Measurements from ENCODE around the gene COG2.
A peak's percentile ranks its signal among the peaks of the same experiment; 100 is the strongest.

Gene COG2

GRCh38 chr1:230641346-230641745, 935 bp upstream of the COG2 start:
- Histone ChIP-seq H3K4ac (ENCODE audit: low read length) (no peak overlapping the region), H2AK5ac (ENCODE audit: low read depth, low read length) (no peak overlapping the region), H2BK5ac (ENCODE audit: low read length) (no peak overlapping the region), H3K18ac (ENCODE audit: low read length) (no peak overlapping the region), H3K4me1 (ENCODE audit: control insufficient read depth in 2 of 2, insufficient read depth in 1 of 2, low read depth in 1 of 2, low read length in 2 of 2) (peaks cover 6 to 10% of the 10 kb centered on the region in 2 donors), H3K4me3 (ENCODE audit: low read length in 2 of 2) (no peak overlapping the region), H3K27me3 (ENCODE audit: control insufficient read depth in 3 of 3, insufficient read depth in 3 of 3, low read depth in 1 of 3, low read length in 3 of 3) (peaks cover 0 to 26% (median 0%) of the 10 kb centered on the region in 3 experiments), H2BK15ac (ENCODE audit: low read length) (peak overlapping the region; percentile 31), H3K23ac (ENCODE audit: low read depth, low read length, poor library complexity) (no peak overlapping the region), H3K79me1 (ENCODE audit: low read depth, low read length) (peaks cover 9% of the 10 kb centered on the region), H3K9me3 (replicated peaks in 1 of 2; ENCODE audit: control insufficient read depth in 2 of 2, insufficient read depth in 1 of 2, low read depth in 1 of 2, low read length in 2 of 2) (no peaks in the 10 kb centered on the region), H3K9ac (ENCODE audit: low read depth, low read length, poor library complexity) (no peak overlapping the region), H3K14ac (ENCODE audit: low read length) (no peak overlapping the region), H2BK12ac (ENCODE audit: low read length) (no peak overlapping the region), H3K4me2 (ENCODE audit: insufficient read depth, low read length, poor library complexity, severe bottlenecking) (peak overlapping the region; percentile 72), H4K8ac (ENCODE audit: low read depth, low read length) (no peak overlapping the region), H3K27ac (replicated peaks; ENCODE audit: low read length) (no peak overlapping the region), H2BK120ac (ENCODE audit: low read depth, low read length) (no peak overlapping the region), H4K91ac (ENCODE audit: low read depth, low read length, poor library complexity) (no peak overlapping the region), H3K36me3 (replicated peaks in 1 of 2; ENCODE audit: control insufficient read depth in 2 of 2, insufficient read depth in 2 of 2, low read length in 2 of 2) (peaks cover 1 to 4% of the 10 kb centered on the region in 2 donors), H2AFZ (ENCODE audit: low read length) (peak overlapping the region; percentile 84)
- DNase-seq (ENCODE audit: low spot score) = no peak
- no CpG with 5 or more reads among the region's 6 CpGs for WGBS, 2 donors (ENCODE audit: extremely low coverage in 2 of 2, insufficient read length in 2 of 2, insufficient replicate concordance in 1 of 2)

DNA sequence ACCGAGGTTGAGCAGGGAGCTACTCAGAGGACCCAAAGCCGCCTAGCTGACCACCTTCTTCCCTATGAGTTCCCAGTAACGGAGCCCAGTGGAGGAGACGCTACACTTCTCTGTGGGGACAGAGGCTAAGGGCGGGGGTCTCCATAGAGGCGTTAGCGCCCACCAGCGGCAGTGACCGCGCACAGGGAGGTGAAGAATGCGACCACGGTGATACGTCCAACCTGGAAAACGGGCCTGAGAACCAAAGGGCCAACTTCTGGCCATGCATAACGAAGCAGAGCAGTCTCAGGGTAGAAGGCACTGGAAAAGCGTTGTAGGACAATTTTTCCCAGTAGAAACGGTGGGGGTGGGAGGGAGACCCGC, 400 bp upstream of the COG2 start:
- no peak for DNase-seq (ENCODE audit: low spot score)

DNA sequence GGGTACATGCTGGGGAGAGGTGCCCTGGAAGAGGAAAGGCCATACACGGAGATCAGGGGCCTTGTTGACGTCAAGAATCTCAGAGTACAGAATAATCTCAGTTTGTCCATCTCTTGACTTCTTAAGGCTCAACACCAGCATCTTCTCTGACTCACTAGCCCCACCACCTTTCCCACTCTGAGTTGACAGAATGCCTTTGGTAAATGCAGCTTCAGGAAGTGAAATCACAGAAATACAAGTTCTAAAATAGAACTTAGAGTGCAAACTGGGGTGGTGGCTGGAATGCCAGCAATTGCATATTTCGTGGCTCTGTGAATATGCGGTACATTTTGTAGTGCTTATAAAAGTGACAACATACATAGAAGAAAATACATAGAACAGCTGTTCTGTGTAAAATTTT, 1.6 kb downstream of the COG2 start:
- Histone ChIP-seq H2BK120ac (ENCODE audit: low read depth, low read length) (no peak overlapping the region), H3K36me3 (replicated peaks in 1 of 2; ENCODE audit: control insufficient read depth in 2 of 2, insufficient read depth in 2 of 2, low read length in 2 of 2) (peaks cover 2 to 10% of the 10 kb centered on the region in 2 donors), H3K14ac (ENCODE audit: low read length) (no peak overlapping the region), H3K9ac (ENCODE audit: low read depth, low read length, poor library complexity) (no peak overlapping the region), H3K23ac (ENCODE audit: low read depth, low read length, poor library complexity) (no peak overlapping the region), H3K9me3 (replicated peaks in 1 of 2; ENCODE audit: control insufficient read depth in 2 of 2, insufficient read depth in 1 of 2, low read depth in 1 of 2, low read length in 2 of 2) (no peaks in the 10 kb centered on the region), H3K27ac (replicated peaks; ENCODE audit: low read length) (no peak overlapping the region), H3K18ac (ENCODE audit: low read length) (no peak overlapping the region), H3K4me3 (ENCODE audit: low read length in 2 of 2) (peak overlapping the region in 1 of 2 donors; percentile 60), H2BK5ac (ENCODE audit: low read length) (no peak overlapping the region), H3K27me3 (ENCODE audit: control insufficient read depth in 3 of 3, insufficient read depth in 3 of 3, low read depth in 1 of 3, low read length in 3 of 3) (peaks cover 0 to 9% (median 0%) of the 10 kb centered on the region in 3 experiments), H3K79me1 (ENCODE audit: low read depth, low read length) (peaks cover 9% of the 10 kb centered on the region), H2BK12ac (ENCODE audit: low read length) (no peak overlapping the region), H4K91ac (ENCODE audit: low read depth, low read length, poor library complexity) (no peak overlapping the region), H3K4me1 (ENCODE audit: control insufficient read depth in 2 of 2, insufficient read depth in 1 of 2, low read depth in 1 of 2, low read length in 2 of 2) (peaks cover 6 to 10% of the 10 kb centered on the region in 2 donors), H4K8ac (ENCODE audit: low read depth, low read length) (no peak overlapping the region), H2BK15ac (ENCODE audit: low read length) (no peak overlapping the region), H2AFZ (ENCODE audit: low read length) (no peak overlapping the region), H2AK5ac (ENCODE audit: low read depth, low read length) (no peak overlapping the region), H3K4me2 (ENCODE audit: insufficient read depth, low read length, poor library complexity, severe bottlenecking) (no peak overlapping the region), H3K4ac (ENCODE audit: low read length) (no peak overlapping the region)
- DNase-seq (ENCODE audit: low spot score) = no peak
- WGBS, 2 donors (ENCODE audit: extremely low coverage in 2 of 2, insufficient read length in 2 of 2, insufficient replicate concordance in 1 of 2) = no CpG with 5 or more reads among the region's 4 CpGs

More for the DNA sequence above, 400 bp upstream of the COG2 start:
- Histone ChIP-seq H3K27me3 (ENCODE audit: control insufficient read depth in 3 of 3, insufficient read depth in 3 of 3, low read depth in 1 of 3, low read length in 3 of 3) (peaks cover 0 to 21% (median 0%) of the 10 kb centered on the region in 3 experiments), H3K79me1 (ENCODE audit: low read depth, low read length) (peaks cover 9% of the 10 kb centered on the region), H3K18ac (ENCODE audit: low read length) (peak overlapping the region; percentile 80), H3K14ac (ENCODE audit: low read length) (no peak overlapping the region), H2AFZ (ENCODE audit: low read length) (peak overlapping the region; percentile 84), H4K8ac (ENCODE audit: low read depth, low read length) (no peak overlapping the region), H2AK5ac (ENCODE audit: low read depth, low read length) (no peak overlapping the region), H2BK12ac (ENCODE audit: low read length) (peak overlapping the region; percentile 52), H4K91ac (ENCODE audit: low read depth, low read length, poor library complexity) (no peak overlapping the region), H3K23ac (ENCODE audit: low read depth, low read length, poor library complexity) (peak overlapping the region; percentile 85), H3K36me3 (replicated peaks in 1 of 2; ENCODE audit: control insufficient read depth in 2 of 2, insufficient read depth in 2 of 2, low read length in 2 of 2) (peaks cover 2 to 9% of the 10 kb centered on the region in 2 donors), H3K4ac (ENCODE audit: low read length) (no peak overlapping the region), H3K4me2 (ENCODE audit: insufficient read depth, low read length, poor library complexity, severe bottlenecking) (peak overlapping the region; percentile 72), H3K27ac (replicated peaks; ENCODE audit: low read length) (peak overlapping the region; percentile 48), H3K9ac (ENCODE audit: low read depth, low read length, poor library complexity) (peak overlapping the region; percentile 90), H3K4me3 (ENCODE audit: low read length in 2 of 2) (peak overlapping the region; percentile 60 to 82), H3K9me3 (replicated peaks in 1 of 2; ENCODE audit: control insufficient read depth in 2 of 2, insufficient read depth in 1 of 2, low read depth in 1 of 2, low read length in 2 of 2) (no peaks in the 10 kb centered on the region), H3K4me1 (ENCODE audit: control insufficient read depth in 2 of 2, insufficient read depth in 1 of 2, low read depth in 1 of 2, low read length in 2 of 2) (peaks cover 6 to 10% of the 10 kb centered on the region in 2 donors), H2BK5ac (ENCODE audit: low read length) (no peak overlapping the region), H2BK120ac (ENCODE audit: low read depth, low read length) (no peak overlapping the region), H2BK15ac (ENCODE audit: low read length) (peak overlapping the region; percentile 31)
- WGBS, 2 donors (ENCODE audit: extremely low coverage in 2 of 2, insufficient read length in 2 of 2, insufficient replicate concordance in 1 of 2) = no CpG with 5 or more reads among the region's 18 CpGs

DNA sequence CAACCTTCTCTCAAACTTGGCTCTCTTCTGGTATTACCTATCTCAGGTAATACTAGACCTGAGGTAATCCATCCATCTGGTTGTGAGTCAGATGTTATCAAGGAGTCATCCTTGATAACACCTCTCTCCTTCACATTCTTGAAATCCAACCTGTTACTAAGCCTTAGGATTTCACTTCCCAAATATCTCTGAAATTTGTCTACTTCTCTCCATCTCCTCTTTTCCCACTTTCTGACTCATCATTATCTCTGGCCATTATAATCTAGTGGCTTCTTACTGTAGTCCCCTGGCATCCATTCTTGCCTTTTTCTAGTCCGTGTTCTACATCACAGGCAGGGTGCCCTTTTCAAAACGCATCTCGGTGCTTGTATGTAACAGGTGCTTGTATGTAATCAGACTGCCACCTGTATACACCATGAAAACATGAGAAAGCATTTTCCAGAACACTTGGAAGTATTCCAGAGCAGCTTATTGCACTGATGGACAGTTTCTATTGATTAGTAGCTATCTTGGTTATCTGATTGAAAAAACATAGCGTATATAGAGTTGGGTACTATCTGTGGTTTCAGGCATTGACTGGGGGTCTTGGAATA, 4.5 kb downstream of the COG2 start:
- no peak overlapping the region for H2BK12ac ChIP-seq (ENCODE audit: low read length)
- no peak overlapping the region for H3K4me3 ChIP-seq (ENCODE audit: low read length in 2 of 2)
- H3K9me3 ChIP-seq (replicated peaks in 1 of 2; ENCODE audit: control insufficient read depth in 2 of 2, insufficient read depth in 1 of 2, low read depth in 1 of 2, low read length in 2 of 2) = peaks cover 0 to 11% of the 10 kb centered on the region in 2 donors
- no peak overlapping the region for H3K23ac ChIP-seq (ENCODE audit: low read depth, low read length, poor library complexity)
- no peak overlapping the region for H4K91ac ChIP-seq (ENCODE audit: low read depth, low read length, poor library complexity)
- peaks cover 2 to 10% of the 10 kb centered on the region in 2 donors for H3K36me3 ChIP-seq (replicated peaks in 1 of 2; ENCODE audit: control insufficient read depth in 2 of 2, insufficient read depth in 2 of 2, low read length in 2 of 2)
- H3K4me2 ChIP-seq (ENCODE audit: insufficient read depth, low read length, poor library complexity, severe bottlenecking) = no peak overlapping the region
- no peak overlapping the region for H3K9ac ChIP-seq (ENCODE audit: low read depth, low read length, poor library complexity)
- H3K18ac ChIP-seq (ENCODE audit: low read length) = no peak overlapping the region
- DNase-seq (ENCODE audit: low spot score) = no peak
- H3K4me1 ChIP-seq (ENCODE audit: control insufficient read depth in 2 of 2, insufficient read depth in 1 of 2, low read depth in 1 of 2, low read length in 2 of 2) = peaks cover 5 to 10% of the 10 kb centered on the region in 2 donors
- H2BK5ac ChIP-seq (ENCODE audit: low read length) = no peak overlapping the region
- no peaks in the 10 kb centered on the region for H3K27me3 ChIP-seq (ENCODE audit: control insufficient read depth in 3 of 3, insufficient read depth in 3 of 3, low read depth in 1 of 3, low read length in 3 of 3)
- no CpG with 5 or more reads among the region's 4 CpGs for WGBS, 2 donors (ENCODE audit: extremely low coverage in 2 of 2, insufficient read length in 2 of 2, insufficient replicate concordance in 1 of 2)
- no peak overlapping the region for H3K14ac ChIP-seq (ENCODE audit: low read length)
- no peak overlapping the region for H4K8ac ChIP-seq (ENCODE audit: low read depth, low read length)
- no peak overlapping the region for H2AK5ac ChIP-seq (ENCODE audit: low read depth, low read length)
- no peak overlapping the region for H3K27ac ChIP-seq (replicated peaks; ENCODE audit: low read length)
- no peak overlapping the region for H2BK120ac ChIP-seq (ENCODE audit: low read depth, low read length)
- H2BK15ac ChIP-seq (ENCODE audit: low read length) = no peak overlapping the region
- no peak overlapping the region for H2AFZ ChIP-seq (ENCODE audit: low read length)
- peaks cover 9% of the 10 kb centered on the region for H3K79me1 ChIP-seq (ENCODE audit: low read depth, low read length)
- H3K4ac ChIP-seq (ENCODE audit: low read length) = no peak overlapping the region

All from neuronal stem cell (in vitro differentiated cells).